ENCODE measurements around the gene LAMB2. TPM values are rescaled to one million over a fixed set of nuclear protein-coding genes. Genes with fewer than 3 reads are reported as not detected.

The LAMB2 gene
- total RNA-seq: 100 to 1,000 TPM; 299 to 503 TPM
- long read RNA-seq, donor 1, full-length matches to known transcripts: 29 of 144 reads
- long read RNA-seq, donor 1, partial matches to known transcripts: 97 of 144 reads
- long read RNA-seq, donor 1, other reads (novel, unspliced or antisense): 18 of 144 reads
- long read RNA-seq, donor 2, transcript LAMB2-217 (5 exons, 1,021 nt): major isoform, 10 of 181 reads
- long read RNA-seq, donor 2, partial matches to known transcripts: 152 of 181 reads
- long read RNA-seq, donor 2, other reads (novel, unspliced or antisense): 19 of 181 reads

DNA sequence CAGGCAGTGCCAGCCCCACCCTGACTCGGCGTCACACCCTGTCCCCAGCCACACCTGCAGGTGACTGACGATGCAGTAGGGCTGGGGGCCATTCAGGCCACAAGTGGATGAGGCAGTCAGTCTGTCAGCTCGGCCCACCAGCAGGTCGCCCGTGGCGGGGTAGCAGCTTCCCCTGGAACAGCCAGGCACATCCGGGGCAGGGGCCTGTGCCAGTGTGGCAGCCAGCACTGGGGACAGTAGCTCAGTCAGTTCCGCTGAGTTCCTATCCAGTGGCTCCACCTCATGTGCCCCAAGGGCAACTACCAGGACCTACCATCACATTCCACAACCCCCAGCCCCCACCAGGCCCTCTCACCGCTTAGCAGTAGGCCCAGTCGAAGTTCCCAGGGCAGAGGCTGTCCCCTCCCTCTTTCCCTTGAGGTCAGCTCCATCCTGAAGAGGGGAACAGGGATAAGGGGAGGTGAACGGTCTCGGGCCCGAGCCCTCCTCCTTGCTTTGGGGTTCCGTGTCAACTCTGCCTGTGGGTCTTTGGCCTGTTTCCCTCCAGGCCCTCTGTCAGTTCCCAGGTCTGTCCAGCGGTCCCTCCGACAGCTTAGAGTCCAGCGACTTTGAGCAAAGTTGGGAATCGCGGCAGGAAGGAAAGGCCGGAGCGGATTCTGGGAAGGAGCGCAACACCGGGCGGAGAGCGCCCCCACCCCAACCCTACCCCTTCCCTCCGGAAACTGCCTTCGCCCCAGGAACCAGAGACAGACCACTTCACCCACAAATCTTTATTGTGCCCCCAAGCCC, at the start of gene LAMB2:
LAMB2 (minus strand) TSS at position 614 of the 789 bp plus-strand sequence; CDS start at position 431, 183 bp downstream.
- intact Hi-C loops (cut with DNase I): no loop called here
- DNase-seq (ENCODE audit: low spot score): peak; percentile 88

DNA sequence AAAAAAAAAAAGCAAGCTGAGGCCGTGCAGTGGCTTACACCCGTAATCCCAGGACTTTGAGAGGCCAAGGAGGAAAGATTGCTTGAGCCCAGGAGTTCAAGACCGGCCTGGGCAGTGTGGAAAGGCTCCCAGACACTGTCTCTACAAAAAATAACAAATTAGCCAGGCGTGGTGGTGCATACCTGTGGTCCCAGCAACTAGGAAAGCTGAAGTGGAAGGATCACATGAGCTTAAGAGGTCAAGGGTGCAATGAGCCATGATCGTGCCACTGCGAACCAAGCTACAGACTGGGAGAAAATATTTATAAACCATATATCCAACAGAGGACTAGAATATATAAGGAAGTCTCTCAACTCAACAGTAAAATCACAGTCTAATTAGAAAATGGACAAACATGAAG, 48.5 kb upstream of the LAMB2 start:
- no peak for DNase-seq (ENCODE audit: low spot score)

DNA sequence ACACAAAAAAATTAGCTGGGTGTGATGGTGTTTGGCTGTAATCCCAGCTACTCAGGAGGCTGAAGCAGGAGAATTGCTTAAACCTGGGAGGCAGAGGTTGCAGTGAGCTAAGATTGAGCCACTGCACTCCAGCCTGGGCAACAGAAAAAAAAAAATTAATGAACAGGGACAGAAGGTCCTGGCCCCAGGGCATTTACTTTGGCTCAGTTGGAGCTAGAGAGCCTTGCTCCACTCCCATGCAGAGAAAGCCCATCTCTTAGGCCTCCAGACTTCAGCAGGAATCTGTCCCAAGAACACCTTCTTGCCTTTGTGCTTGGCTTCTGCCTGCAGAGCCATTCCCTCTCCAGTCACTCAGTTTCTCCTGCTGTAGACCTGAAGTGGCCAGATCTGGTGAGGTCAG, 47.3 kb upstream of the LAMB2 start:
- no peak for DNase-seq (ENCODE audit: low spot score)
- intact Hi-C loops (cut with DNase I): no loop called here

More for the DNA sequence above, 48.5 kb upstream of the LAMB2 start:
- intact Hi-C loops (cut with DNase I): no loop called here

DNA sequence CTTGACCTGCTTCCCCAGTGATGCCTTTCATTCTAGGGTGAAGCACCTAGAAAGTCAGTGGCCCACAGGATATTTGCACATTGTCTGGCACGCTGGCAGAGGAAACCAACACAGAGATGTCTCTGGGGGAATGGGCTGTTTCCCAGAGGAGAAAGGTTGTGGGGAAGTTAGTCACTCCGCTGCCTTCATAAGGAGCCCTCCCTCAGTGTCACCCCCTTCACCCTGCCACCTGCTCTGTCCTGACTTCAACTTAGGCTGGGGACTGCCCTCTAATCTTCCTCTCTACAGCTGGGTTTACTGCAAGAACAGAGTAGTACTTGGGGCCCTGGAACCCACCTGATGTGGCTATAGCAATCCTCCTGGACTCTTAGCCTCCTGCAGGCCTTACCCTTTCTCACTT, 44.2 kb upstream of the LAMB2 start:
- DNase-seq (ENCODE audit: low spot score): no peak
- intact Hi-C loops (cut with DNase I): no loop called here

DNA sequence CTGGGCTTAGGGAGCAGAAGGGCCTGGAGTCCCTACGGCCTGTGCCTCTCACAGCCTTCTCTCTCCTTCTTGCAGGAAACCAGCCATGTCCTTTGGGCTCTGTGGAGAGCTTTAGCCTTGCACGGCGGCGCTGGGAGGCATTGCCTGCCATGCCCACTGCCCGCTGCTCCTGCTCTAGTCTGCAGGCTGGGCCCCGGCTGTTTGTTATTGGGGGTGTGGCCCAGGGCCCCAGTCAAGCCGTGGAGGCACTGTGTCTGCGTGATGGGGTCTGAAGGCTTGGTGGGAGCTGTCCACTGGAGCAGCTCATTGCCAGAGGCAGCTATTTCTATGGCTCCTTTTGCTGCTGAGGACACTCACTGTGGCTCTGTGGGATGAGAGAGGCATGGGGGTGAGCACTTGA, 42.7 kb upstream of the LAMB2 start:
- intact Hi-C loops (cut with DNase I): no loop called here
- DNase-seq (ENCODE audit: low spot score): no peak

DNA sequence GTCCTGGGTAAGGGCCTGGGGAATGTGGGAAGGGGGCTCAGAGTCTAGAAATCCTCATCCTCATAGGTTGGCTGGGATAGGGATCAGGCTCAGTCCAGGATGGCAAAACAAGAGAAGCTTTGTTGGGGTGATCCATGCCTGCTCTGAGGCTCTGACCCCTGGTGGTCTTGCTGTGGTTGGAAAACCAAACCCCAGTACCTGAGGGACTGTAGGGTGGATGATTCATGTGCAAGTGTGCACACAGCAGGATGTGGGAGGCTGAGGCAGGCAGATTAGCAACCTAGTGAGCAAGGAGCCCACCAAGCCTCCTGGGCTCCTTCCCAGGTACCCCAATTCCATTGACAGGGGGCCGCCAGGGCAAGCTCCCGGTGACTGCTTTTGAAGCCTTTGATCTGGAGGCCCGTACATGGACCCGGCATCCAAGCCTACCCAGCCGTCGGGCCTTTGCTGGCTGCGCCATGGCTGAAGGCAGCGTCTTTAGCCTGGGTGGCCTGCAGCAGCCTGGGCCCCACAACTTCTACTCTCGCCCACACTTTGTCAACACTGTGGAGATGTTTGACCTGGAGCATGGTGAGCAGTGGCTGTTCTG, 41.6 kb upstream of the LAMB2 start:
- intact Hi-C loops (cut with DNase I): no loop called here
- DNase-seq (ENCODE audit: low spot score): no peak

DNA sequence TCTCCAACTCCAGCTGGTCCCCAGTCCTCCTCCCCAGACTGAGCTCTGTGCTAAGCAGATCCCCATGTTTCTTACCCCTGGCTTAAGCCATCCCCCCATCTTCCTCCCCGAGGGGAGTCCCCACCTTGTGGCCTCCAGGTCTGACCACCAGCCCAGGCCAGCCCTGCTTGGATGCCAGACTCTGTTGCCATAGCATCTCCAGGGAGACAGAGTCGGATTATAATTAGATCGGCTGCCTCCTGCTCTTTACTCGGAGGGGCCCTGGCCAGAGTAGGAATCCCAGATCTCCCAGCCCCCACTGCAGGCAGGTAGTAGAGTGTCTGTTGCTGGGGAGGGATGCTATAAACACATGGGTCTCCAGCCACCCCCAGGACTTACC, 40.9 kb upstream of the LAMB2 start:
- DNase-seq (ENCODE audit: low spot score): no peak
- intact Hi-C loops (cut with DNase I): no loop called here

DNA sequence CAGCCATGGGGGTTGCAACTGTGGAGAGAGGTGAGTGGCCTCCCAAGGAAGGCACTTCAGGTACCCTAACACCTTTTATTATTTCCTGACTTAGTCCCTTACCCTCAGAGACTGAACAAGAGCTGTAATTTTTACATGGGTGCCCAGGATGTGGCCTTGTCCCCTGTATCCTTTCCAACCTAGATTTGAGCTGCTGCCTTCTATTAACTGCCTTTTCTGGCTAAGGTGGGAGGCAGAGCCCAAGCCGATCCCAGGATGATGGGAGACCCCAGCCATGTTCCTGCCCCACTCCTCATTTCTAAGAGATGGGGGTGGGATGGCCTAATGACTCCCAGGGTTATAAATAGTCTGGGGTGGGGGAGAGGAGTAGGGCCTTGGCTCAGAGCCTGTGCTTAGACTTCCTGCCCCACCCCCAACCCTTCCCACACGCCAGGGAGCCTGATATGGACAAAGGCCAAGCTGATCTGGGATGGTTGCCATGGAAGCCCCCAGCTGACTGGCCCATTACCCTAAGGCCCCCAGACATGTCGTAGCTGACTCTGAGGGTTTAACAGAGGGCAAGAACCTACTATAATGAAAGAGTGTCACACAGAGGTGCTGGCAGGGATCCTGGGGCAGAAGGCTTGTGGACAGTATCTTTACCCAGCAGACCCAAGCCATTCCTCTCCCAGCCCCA, 40.4 kb upstream of the LAMB2 start:
- intact Hi-C loops (cut with DNase I): no loop called here
- DNase-seq (ENCODE audit: low spot score): no peak

DNA sequence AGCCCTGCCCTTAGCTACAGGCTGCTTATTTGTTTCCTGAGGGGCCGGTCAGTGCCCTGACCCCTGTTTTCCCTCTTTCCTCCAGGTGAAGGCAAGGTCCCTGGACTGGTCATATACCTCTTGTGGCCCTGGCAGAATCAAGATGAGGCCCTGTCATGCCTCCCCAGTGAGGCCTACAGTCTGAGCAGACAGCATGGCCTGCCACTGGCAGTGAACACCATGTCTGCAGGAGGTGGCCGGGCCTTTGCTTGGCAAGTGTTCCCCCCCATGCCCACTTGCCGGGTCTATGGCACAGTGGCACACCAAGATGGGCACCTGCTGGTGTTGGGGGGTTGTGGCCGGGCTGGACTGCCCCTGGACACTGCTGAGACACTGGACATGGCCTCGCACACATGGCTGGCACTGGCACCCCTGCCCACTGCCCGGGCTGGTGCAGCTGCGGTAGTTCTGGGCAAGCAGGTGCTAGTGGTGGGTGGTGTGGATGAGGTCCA, 39.7 kb upstream of the LAMB2 start:
- intact Hi-C loops (cut with DNase I): no loop called here
- DNase-seq (ENCODE audit: low spot score): no peak

DNA sequence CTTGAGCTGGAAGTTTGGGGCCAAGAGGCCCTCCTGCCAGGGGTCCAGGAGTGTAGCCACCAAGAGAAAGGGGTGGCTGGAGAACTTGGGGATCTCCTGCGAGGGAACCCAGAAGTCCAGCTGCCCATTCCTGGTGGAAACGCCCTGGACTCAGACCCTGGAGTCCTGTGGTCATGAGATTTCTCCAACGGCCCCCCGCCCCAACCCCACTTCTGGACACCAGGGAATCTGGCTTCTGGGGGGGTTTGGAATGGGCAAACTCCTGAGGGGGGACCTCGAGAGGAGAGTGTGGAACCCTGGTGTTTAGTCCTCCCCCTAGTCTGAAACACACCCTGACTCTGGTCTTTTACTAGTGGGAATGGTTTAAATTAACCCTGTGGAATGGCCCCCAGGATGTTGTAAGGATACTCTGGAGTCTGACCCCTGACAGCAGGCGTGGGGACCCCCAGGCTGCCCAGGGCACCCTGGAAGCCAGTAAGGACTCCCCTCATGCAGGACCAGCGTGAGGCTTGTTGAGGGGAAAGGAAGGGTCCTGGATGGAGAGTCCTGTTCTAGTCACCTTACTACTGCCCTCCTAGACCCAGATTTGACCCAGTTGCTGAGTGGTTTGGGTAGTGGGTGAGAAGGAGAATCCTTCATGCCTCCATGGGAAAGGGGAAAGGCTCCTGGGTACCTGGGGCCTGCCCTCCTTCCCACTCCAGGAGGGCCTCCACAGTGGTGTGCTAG, 39.1 kb upstream of the LAMB2 start:
- no peak for DNase-seq (ENCODE audit: low spot score)
- intact Hi-C loops (cut with DNase I): no loop called here

DNA sequence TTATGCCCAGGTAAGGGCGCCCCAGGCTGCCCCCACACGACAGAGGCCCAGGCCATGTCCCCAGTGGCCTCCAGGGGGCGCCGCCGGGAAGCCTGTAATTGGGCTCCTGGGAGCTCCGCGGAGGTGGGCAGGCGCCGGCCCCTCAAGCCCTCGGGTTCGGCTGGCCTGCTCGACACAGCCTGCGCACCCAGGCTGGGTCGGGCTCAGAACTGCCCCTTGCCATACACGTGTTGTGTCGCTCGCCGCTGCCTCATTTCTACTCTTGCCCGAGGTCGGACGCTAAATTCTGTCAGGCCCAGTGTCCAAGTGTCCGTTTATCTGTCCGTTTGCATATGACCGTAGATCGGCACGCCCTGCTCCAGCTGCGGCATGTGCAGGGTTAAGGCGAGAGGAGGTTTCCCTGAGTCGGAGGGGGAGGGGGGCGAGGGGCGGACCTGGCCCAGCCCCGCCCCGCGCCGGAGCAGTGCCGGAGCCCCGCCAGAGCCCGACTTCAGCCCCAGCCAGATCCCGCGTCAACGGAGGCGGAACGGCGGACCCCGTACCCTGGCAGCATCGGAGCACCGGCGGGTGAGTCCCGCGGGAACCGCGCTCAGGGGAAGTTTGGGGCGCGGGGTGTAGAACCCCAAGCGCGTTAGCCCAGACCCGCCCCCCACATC, 38.4 kb upstream of the LAMB2 start, which contains the start of gene KLHDC8B:
KLHDC8B (plus strand) TSS at position 480 of the 656 bp plus-strand sequence. CDS start 1,172 bp downstream, outside the sequence.
- DNase-seq (ENCODE audit: low spot score): peak; percentile 96

DNA sequence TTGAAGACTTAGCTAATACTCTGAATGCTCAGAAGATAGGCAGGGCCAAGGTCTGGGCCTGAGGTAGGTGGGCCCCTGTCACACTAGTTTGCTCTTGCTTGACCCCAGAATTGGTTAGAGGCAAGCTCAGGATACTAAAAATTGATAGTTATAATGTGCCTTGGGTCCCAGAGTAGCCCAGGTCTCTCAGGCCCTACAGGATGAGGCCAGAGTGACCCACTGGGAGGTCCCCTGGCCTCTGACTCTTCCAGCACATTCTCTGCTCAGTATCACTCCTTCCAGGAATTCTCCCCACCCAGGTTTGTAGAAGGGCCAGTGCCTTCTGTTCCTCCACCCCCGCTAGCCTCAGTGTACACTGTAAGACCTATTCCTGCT, 37.9 kb upstream of the LAMB2 start:
- intact Hi-C loops (cut with DNase I): no loop called here
- DNase-seq (ENCODE audit: low spot score): no peak

More for the DNA sequence above, 38.4 kb upstream of the LAMB2 start, which contains the start of gene KLHDC8B:
- intact Hi-C loops (cut with DNase I): no loop called here

DNA sequence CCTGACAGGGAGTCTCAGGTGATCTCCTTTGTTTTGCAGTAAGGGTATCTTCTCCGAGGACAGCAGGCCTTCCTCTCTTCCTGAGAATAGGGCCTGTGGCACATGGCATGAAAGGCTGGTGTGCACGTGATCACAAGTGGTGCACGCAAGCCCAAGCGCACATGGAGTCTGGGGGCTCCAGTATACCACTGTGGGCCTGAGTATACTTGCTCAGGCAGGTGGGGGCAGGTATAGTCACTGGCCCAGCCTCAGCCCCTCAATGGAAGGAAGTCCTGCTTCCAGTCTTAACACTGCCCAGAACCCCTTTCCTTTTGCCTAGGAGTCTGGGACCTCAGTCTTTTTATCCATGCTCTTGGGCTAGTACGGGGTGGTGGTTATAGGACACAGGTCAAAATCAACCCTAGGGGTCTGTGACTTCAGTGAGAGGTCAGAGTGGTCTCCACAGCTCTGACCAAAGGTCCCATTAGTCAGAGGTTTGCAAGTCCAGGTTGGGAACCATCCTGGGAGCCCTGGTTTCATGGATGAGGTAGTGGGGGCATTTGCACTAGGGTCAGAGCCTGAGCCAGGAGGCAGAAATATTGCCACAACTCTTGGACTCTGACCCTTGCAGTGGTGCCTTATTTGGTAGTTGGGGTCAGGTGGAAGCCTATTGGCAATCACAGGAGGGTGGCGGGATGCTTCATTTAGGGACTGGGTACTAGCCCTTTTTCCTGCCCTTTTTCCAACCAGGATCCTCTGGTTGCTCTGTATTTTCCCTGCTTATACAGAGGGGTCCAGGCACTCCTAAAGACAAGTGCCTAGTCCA, 34.1 kb upstream of the LAMB2 start:
- intact Hi-C loops (cut with DNase I): loop anchor here in 1 of 2 donors (10.0 kb wide), 2 partner anchors 298 to 492 kb away; no protein-coding TSS in a partner anchor

DNA sequence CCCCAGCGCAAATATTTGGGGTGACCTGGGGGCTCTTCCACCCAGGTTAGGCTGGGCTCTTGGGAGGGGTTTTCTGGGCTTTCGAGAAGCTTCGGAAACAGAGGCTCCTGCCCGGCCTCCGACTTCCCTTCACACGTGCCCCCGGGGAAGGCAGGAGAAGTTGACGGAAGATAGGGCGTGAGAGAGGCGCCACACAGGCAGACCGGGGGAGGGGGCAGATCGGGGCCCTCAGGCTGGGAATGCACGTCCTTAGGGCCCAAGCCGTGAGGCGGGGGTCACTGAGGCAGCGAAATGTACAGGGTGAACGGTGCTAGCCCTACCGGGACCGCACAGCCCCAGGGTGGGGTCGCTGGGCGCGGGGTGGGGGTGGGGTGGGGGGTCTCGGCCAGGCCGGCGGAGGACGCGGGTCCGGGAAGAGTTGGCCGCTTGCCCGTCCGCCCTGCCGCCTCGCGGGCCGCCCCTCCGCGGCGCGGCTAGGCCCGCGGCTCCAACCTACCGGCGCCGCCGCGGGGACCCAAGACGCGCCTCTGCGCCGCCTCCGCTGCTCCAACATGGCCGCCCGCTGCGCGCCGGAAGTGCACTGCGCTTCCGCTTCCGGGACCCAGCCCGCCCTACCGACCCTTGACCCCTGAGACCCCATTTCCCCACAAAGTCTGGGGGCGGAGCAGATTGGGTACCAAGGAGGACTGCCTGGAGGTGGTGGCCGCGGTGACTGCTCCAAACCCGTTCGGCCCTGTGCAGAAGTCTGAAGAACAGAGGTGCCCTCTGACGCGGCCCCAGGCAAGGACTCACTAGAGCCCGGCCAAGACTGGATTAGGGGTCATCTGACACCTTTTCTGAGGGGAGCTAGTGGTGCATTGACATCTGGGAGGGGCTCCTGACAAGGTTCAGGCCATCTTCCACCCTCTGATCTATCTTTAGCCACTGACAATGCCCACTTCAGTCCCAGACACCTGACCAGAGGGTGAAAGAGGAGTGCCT, 33.2 kb upstream of the LAMB2 start, which contains the start of gene CCDC71:
CCDC71 (minus strand) TSS at position 561 of the 981 bp plus-strand sequence. CDS start 2,123 bp downstream, outside the sequence.
- intact Hi-C loops (cut with DNase I): loop anchor here in 1 of 2 donors (10.0 kb wide), 2 partner anchors 299 to 491 kb away; no protein-coding TSS in a partner anchor

More for the DNA sequence above, 34.1 kb upstream of the LAMB2 start:
- no peak for DNase-seq (ENCODE audit: low spot score)

DNA sequence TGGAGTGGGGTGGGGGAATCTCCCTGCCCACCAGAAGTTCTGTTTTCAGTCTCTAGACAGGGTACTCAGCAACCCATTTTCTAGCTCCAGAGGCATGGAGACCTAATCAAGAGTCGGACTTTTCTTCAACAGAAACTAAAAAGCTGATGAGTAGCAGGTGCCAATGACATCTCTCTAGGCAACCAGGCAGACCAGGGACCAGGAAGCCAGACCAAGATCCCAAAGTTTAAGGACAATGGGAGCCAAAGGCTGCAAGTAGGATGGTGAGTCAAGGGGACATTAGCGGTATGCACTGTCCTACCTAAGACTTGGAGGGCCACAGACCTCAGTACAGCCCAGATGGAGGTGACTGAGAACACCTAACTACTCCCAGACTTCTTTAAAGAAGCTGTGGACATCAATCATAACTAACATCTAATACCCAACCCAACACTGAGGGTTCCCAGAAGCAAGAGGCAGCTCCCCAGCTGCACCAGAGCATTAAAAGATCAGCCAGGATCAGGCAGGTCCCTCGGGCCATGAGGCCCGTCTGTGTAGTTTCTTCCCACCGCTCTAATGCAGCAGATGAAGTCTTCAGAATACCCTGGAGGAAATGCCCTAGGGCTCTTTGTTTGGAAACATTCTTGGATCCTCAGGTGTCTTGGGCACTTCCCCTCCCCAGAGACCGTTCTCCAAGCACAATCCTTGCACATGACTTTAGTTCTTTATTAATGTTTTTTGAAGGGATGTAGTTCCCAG, 32.3 kb upstream of the LAMB2 start:
- intact Hi-C loops (cut with DNase I): loop anchor here in 1 of 2 donors (10.0 kb wide), 2 partner anchors 300 to 490 kb away; no protein-coding TSS in a partner anchor
- no peak for DNase-seq (ENCODE audit: low spot score)

More for the DNA sequence above, 33.2 kb upstream of the LAMB2 start, which contains the start of gene CCDC71:
- peak; percentile 95 for DNase-seq (ENCODE audit: low spot score)

Data from posterior vena cava (tissue), 2 donors.